Tibial nerve (tissue), 4 donors: ENCODE measurements around the gene CD14. TPM values are rescaled to one million over a fixed set of nuclear protein-coding genes. Genes with fewer than 3 reads are reported as not detected.
"Not testable (repeated sequence)": the region's sequence is repeated elsewhere in the genome, so short reads cannot be mapped to it uniquely, and the experiment has no call there.

Experiments
- DNase-seq, 2 donors: peaks; one replicate each; pipeline ENCODE4 v3.0.0-alpha.2; 2019; ENCODE audit warnings: low spot score in 2 of 2
- H3K27ac ChIP-seq, 4 donors: fragments of 200-600 bp; sonication (generic) in 3 of 4; one replicate each; pipeline ENCODE4 v1.5.1; 2017 to 2019; ENCODE audit warnings: mild to moderate bottlenecking in 1 of 4
- H3K27me3 ChIP-seq, 2 donors: fragments of 200-600 bp; sonication (generic) in 1 of 2; one replicate each; pipeline versions ENCODE4 v1.5.1 to v1.6.0; 2017 to 2019
- H3K36me3 ChIP-seq, 3 donors: fragments of 200-600 bp; sonication (generic); one replicate each; pipeline ENCODE4 v1.5.1; 2018 to 2019
- H3K4me1 ChIP-seq, 4 donors: fragments of 200-600 bp; sonication (generic) in 3 of 4; one replicate each; pipeline ENCODE4 v1.5.1; 2017 to 2019
- H3K4me3 ChIP-seq, 4 donors: fragments of 200-600 bp; sonication (generic) in 3 of 4; one replicate each; pipeline ENCODE4 v1.5.1; 2017 to 2019; ENCODE audit warnings: mild to moderate bottlenecking in 1 of 4, moderate library complexity in 1 of 4
- H3K9me3 ChIP-seq, 4 donors: fragments of 200-600 bp; sonication (generic) in 3 of 4; one replicate each; pipeline ENCODE4 v1.5.1; 2017 to 2019
- CTCF ChIP-seq, 5 experiments: fragments of 200-600 bp in 3 of 5; fragments of 450-650 bp in 2 of 5; sonication (generic) in 3 of 5; IDR thresholded peaks; one replicate each; pipeline ENCODE4 v1.5.1; 2016 to 2019; ENCODE audit warnings: antibody characterized with exemption in 5 of 5, mild to moderate bottlenecking in 3 of 5, moderate library complexity in 2 of 5
- EP300 ChIP-seq, 2 donors: sonication (generic); formaldehyde crosslinking; IDR thresholded peaks; one replicate each; pipeline ENCODE4 v1.6.1; 2017; ENCODE audit warnings: antibody characterized with exemption in 2 of 2, mild to moderate bottlenecking in 1 of 2
- POLR2A ChIP-seq, 2 donors: fragments of 450-650 bp; IDR thresholded peaks; one replicate each; pipeline ENCODE4 v1.6.1; 2017; ENCODE audit warnings: antibody characterized with exemption in 2 of 2, mild to moderate bottlenecking in 2 of 2, moderate library complexity in 2 of 2
- WGBS, 2 donors: methylation state at CpG; one replicate each; pipeline ENCODE4 v1.1.5; 2018; 5-methylcytosine and 5-hydroxymethylcytosine counted together
- total RNA-seq, 4 donors: library from RNA; depleted of rRNA; stranded (reverse); fragments of >200 nt; gene quantifications; one replicate each; pipeline ENCODE4 v1.1.0, GENCODE V29; 2016

Gene CD14
- total RNA-seq, 4 donors from 2014 or later, result 54.6 to 81.0 (median 77.0) TPM

DNA sequence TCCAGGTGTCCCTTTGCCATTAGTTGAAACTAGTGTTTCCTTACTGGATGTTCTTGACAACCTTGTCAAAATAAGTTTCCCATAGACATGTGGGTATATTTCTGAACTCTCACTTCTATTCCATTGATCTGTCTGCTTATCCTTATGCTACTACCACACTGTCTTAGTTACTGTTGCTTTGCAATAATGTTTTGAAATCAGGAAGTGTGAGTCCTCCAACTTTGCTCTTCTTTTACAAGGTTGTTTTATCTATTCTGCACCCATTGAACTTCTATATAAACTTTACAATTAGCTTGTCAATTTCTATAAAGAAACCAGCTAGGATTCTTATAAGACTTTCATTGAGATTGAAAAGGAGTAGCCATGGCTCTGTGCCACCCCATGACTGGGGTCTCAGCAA lies 24.3 kb downstream of the CD14 start:
- Histone ChIP-seq H3K9me3 (no peaks in the 10 kb centered on the region), H3K4me3 (no peak overlapping the region), H3K4me1 (peaks cover 0 to 23% (median 7%) of the 10 kb centered on the region in 4 donors), H3K36me3 (no peaks in the 10 kb centered on the region), H3K27ac (peak overlapping the region in 2 of 4 donors; percentile 50 to 71), H3K27me3 (no peaks in the 10 kb centered on the region)
- no peak for TF ChIP-seq EP300 (IDR thresholded peaks at IDR 0.05)
- TF ChIP-seq CTCF (IDR thresholded peaks at IDR 0.05), result no peak
- no peak for TF ChIP-seq POLR2A (IDR thresholded peaks at IDR 0.05)
- no peak for DNase-seq

GRCh38 chr5:140607031-140607430 lies 25.9 kb downstream of the CD14 start:
- WGBS, 2 donors, result 82 to 87% methylated on average over 2 of the region's 2 CpGs
- no peak overlapping the region for H3K4me3 ChIP-seq
- TF ChIP-seq CTCF (IDR thresholded peaks at IDR 0.05), result no peak
- TF ChIP-seq POLR2A (IDR thresholded peaks at IDR 0.05), result no peak
- TF ChIP-seq EP300 (IDR thresholded peaks at IDR 0.05), result no peak

GRCh38 chr5:140605879-140606278 lies 27.1 kb downstream of the CD14 start:
- DNase-seq, result no peak
- H3K36me3 ChIP-seq, result no peaks in the 10 kb centered on the region
- H3K27me3 ChIP-seq, result no peaks in the 10 kb centered on the region
- TF ChIP-seq POLR2A (IDR thresholded peaks at IDR 0.05), result no peak
- no peak for TF ChIP-seq CTCF (IDR thresholded peaks at IDR 0.05)
- TF ChIP-seq EP300 (IDR thresholded peaks at IDR 0.05), result no peak
- no peaks in the 10 kb centered on the region for H3K9me3 ChIP-seq
- no peak overlapping the region for H3K27ac ChIP-seq
- H3K4me1 ChIP-seq, result peaks cover 0 to 20% (median 5%) of the 10 kb centered on the region in 4 donors
- no peak overlapping the region for H3K4me3 ChIP-seq
- 69 to 73% methylated on average over 3 of the region's 3 CpGs for whole genome bisulfite sequencing, 2 donors

More at GRCh38 chr5:140607031-140607430, 25.9 kb downstream of the CD14 start:
- no peak for DNase-seq
- no peaks in the 10 kb centered on the region for H3K36me3 ChIP-seq
- no peaks in the 10 kb centered on the region for H3K27me3 ChIP-seq
- H3K27ac ChIP-seq, result no peak overlapping the region
- H3K9me3 ChIP-seq, result no peaks in the 10 kb centered on the region
- peaks cover 0 to 23% (median 7%) of the 10 kb centered on the region in 4 donors for H3K4me1 ChIP-seq

- H3K4me1 ChIP-seq, result peaks cover 0 to under 1% (median 0%) of the 10 kb centered on the region in 4 donors
- no peak for DNase-seq
- no peak for TF ChIP-seq CTCF (IDR thresholded peaks at IDR 0.05)
- 92 to 94% methylated on average over 2 of the region's 2 CpGs for WGBS, 2 donors
- no peaks in the 10 kb centered on the region for H3K36me3 ChIP-seq
- no peak overlapping the region for H3K4me3 ChIP-seq
- H3K27me3 ChIP-seq, result no peaks in the 10 kb centered on the region
- H3K27ac ChIP-seq, result no peak overlapping the region
- no peaks in the 10 kb centered on the region for H3K9me3 ChIP-seq
These were observed 29.2 kb downstream of the CD14 start for GRCh38 chr5:140603734-140604133.

DNA sequence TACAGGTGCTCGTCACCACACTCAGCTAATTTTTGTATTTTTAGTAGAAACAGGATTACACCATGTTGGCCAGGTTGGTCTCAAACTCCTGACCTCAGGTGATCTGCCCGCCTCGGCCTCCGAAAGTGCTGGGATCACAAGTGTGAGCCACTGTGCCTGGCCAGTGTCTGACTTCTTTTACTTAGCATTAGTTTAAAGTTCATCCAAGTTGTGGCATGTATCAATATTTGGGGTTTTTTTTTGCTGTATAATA lies 29.6 kb downstream of the CD14 start:
- 93 to 97% methylated on average over 4 of the region's 4 CpGs for WGBS, 2 donors
- H3K27me3 ChIP-seq, H3K9me3 ChIP-seq, H3K27ac ChIP-seq, H3K4me3 ChIP-seq, H3K36me3 ChIP-seq, H3K4me1 ChIP-seq, DNase-seq: not testable (repeated sequence)

GRCh38 chr5:140602147-140602546 lies 30.8 kb downstream of the CD14 start:
- no peaks in the 10 kb centered on the region for H3K27me3 ChIP-seq
- H3K4me1 ChIP-seq, result no peaks in the 10 kb centered on the region
- 67 to 70% methylated on average over 4 of the region's 4 CpGs for WGBS, 2 donors
- H3K27ac ChIP-seq, result peak overlapping the region in 2 of 4 donors; percentile 6 to 40
- TF ChIP-seq POLR2A (IDR thresholded peaks at IDR 0.05) (no peak), EP300 (IDR thresholded peaks at IDR 0.05) (no peak), CTCF (IDR thresholded peaks at IDR 0.05) (no peak)
- no peak overlapping the region for H3K4me3 ChIP-seq
- DNase-seq, result no peak
- no peaks in the 10 kb centered on the region for H3K9me3 ChIP-seq
- H3K36me3 ChIP-seq, result no peaks in the 10 kb centered on the region
